SK-N-SH (cell line): ENCODE results near the gene HFE. TPM values are rescaled to one million over a fixed set of nuclear protein-coding genes. Genes with fewer than 3 reads are reported as not detected.
"Not testable (repeated sequence)": the region's sequence is repeated elsewhere in the genome, so short reads cannot be mapped to it uniquely, and the experiment has no call there.

Experiments used
- CTCF ChIA-PET: fragments of 300-600, 350-600 bp; formaldehyde crosslinking; extraction: SDS; loops from one replicate; lab custom pipeline; 2021; lab: Yijun Ruan, JAX
- POLR2A ChIA-PET: fragments of 350-600 bp; sonication (Branson Sonifier 250); formaldehyde crosslinking; extraction: SDS; loops from one replicate; lab custom pipeline; 2020; ENCODE audit warnings: antibody characterized with exemption, inconsistent platforms; lab: Yijun Ruan, JAX
- DNase-seq: peaks from one replicate; pipeline ENCODE4 v3.0.0; 2012
- H2AFZ ChIP-seq: fragments of 200-600 bp; sonication (generic); 2 replicates; pipeline ENCODE4 v1.8.1; 2016; ENCODE audit warnings: antibody characterized with exemption, mild to moderate bottlenecking, low read depth
- H3F3A ChIP-seq: fragments of 200-600 bp; sonication (generic); replicated peaks from 2 replicates; pipeline ENCODE3; 2016; ENCODE audit warnings: antibody characterized with exemption, mild to moderate bottlenecking; ENCODE audit not compliant: insufficient read depth
- H3K27ac ChIP-seq, 2 experiments: fragments of 200-500 bp in 1 of 2; fragments of 200-600 bp in 1 of 2; sonication (Bioruptor generic) in 1 of 2; sonication (generic), shearing (Covaris generic) in 1 of 2; 2 replicates each; pipeline versions ENCODE4 v1.5.1 to v1.6.1; 2014 to 2016; ENCODE audit warnings: low read depth in 2 of 2, inconsistent platforms in 1 of 2, low read length in 1 of 2, mild to moderate bottlenecking in 1 of 2, mixed read lengths in 1 of 2
- H3K27me3 ChIP-seq: fragments of 200-600 bp; sonication (generic), shearing (Covaris generic); 2 replicates; pipeline ENCODE4 v1.6.1; 2016; ENCODE audit warnings: mixed run types; ENCODE audit not compliant: insufficient read depth
- H3K36me3 ChIP-seq, 2 experiments: fragments of 200-500 bp in 1 of 2; fragments of 200-600 bp in 1 of 2; sonication (Bioruptor generic) in 1 of 2; sonication (generic) in 1 of 2; replicated peaks in 1 of 2; 2 replicates each; pipeline versions ENCODE3 to v1.5.1; 2014 to 2016; ENCODE audit warnings: low read length in 1 of 2, mild to moderate bottlenecking in 1 of 2; ENCODE audit not compliant: insufficient read depth in 2 of 2, control insufficient read depth in 1 of 2
- H3K4me1 ChIP-seq, 2 experiments: fragments of 200-500 bp in 1 of 2; fragments of 200-600 bp in 1 of 2; sonication (Bioruptor generic) in 1 of 2; sonication (generic), shearing (Covaris generic) in 1 of 2; 2 replicates each; pipeline versions ENCODE4 v1.5.1 to v1.6.1; 2014 to 2016; ENCODE audit warnings: low read depth in 1 of 2, low read length in 1 of 2, mixed run types in 1 of 2; ENCODE audit not compliant: insufficient read depth in 2 of 2, control insufficient read depth in 1 of 2
- H3K4me2 ChIP-seq: fragments of 200-600 bp; sonication (generic), shearing (Covaris generic); 2 replicates; pipeline ENCODE4 v1.6.1; 2017; ENCODE audit warnings: mixed run types
- H3K4me3 ChIP-seq, 2 experiments: fragments of 200-500 bp in 1 of 2; fragments of 200-600 bp in 1 of 2; sonication (Bioruptor generic) in 1 of 2; sonication (generic), shearing (Covaris generic) in 1 of 2; 2 replicates each; pipeline versions ENCODE4 v1.5.1 to v1.8.1; 2014 to 2016; ENCODE audit warnings: low read depth in 2 of 2, inconsistent platforms in 1 of 2, low read length in 1 of 2, mild to moderate bottlenecking in 1 of 2, mixed read lengths in 1 of 2, moderate library complexity in 1 of 2
- H3K79me2 ChIP-seq: fragments of 200-600 bp; sonication (generic); 2 replicates; pipeline ENCODE4 v1.8.1; 2017; ENCODE audit warnings: mild to moderate bottlenecking; ENCODE audit not compliant: insufficient read depth
- H3K9ac ChIP-seq: fragments of 200-600 bp; sonication (generic); 2 replicates; pipeline ENCODE4 v1.6.1; 2017; ENCODE audit warnings: mixed run types
- H3K9me2 ChIP-seq: fragments of 200-600 bp; sonication (generic); 2 replicates; pipeline ENCODE4 v1.6.1; 2017; ENCODE audit warnings: mixed run types
- H3K9me3 ChIP-seq: fragments of 200-600 bp; sonication (generic); 2 replicates; pipeline ENCODE4 v1.6.1; 2017; ENCODE audit warnings: mixed run types, mild to moderate bottlenecking, moderate library complexity
- H4K20me1 ChIP-seq: fragments of 200-600 bp; sonication (generic); 2 replicates; pipeline ENCODE4 v1.6.1; 2017; ENCODE audit warnings: mild to moderate bottlenecking, mixed run types; ENCODE audit not compliant: insufficient read depth
- CHD2 ChIP-seq: fragments of 150-350 bp; IDR thresholded peaks from 2 replicates; pipeline ENCODE4 v1.6.1; 2018; ENCODE audit warnings: low read length; ENCODE audit not compliant: partially characterized antibody
- FOXJ3 ChIP-seq: sonication (generic); formaldehyde crosslinking; IDR thresholded peaks from 2 replicates; pipeline ENCODE4 v1.5.1; 2020; ENCODE audit warnings: mild to moderate bottlenecking, missing genetic modification reagents
- MXI1 ChIP-seq: IDR thresholded peaks from 2 replicates; pipeline ENCODE4 v1.6.1; 2012; ENCODE audit warnings: mild to moderate bottlenecking, low read depth, low read length, improper control_type of control experiment
- PBX3 ChIP-seq: IDR thresholded peaks from 2 replicates; pipeline ENCODE4; 2012
- POLR2AphosphoS5 ChIP-seq: IDR thresholded peaks from 2 replicates; pipeline ENCODE4 v1.6.1; 2012; ENCODE audit warnings: low read depth, low read length
- RXRA ChIP-seq: IDR thresholded peaks from 2 replicates; pipeline ENCODE4 v1.4.0; 2012; ENCODE audit warnings: low read depth, mild to moderate bottlenecking, borderline replicate concordance
- WGBS: methylation state at CpG from one replicate; pipeline ENCODE4 v1.1.6; 2017; ENCODE audit warnings: low lambda C conversion rate; 5-methylcytosine and 5-hydroxymethylcytosine counted together
- polyA plus RNA-seq, 3 experiments: library from polyadenylated mRNA; depleted of rRNA; stranded (reverse); fragments of >200 nt; gene quantifications; 2 replicates each; pipeline ENCODE4 v1.2.3, GENCODE V29; 2012

The HFE gene
- polyA plus RNA-seq, 1 of the 3 experiments (the other 2 are of a cell fraction): not detected

GRCh38 chr6:26116267-26116666 is 29.0 kb downstream of the HFE start:
- H3K36me3 ChIP-seq: no peaks in the 10 kb centered on the region
- no peaks in the 10 kb centered on the region for H3K9me2 ChIP-seq
- no peak for TF ChIP-seq POLR2AphosphoS5
- TF ChIP-seq PBX3: peak; percentile 30; the same call in 1 of the 2 replicates
- TF ChIP-seq, all 33 proteins: peak for 1
- peaks cover 3% of the 10 kb centered on the region for H3F3A ChIP-seq
- no peak overlapping the region for H3K27ac ChIP-seq
- POLR2A ChIA-PET: interaction anchor here (0.5 kb wide), 1 partner anchor 9 kb away, joined by 3 read pairs; no protein-coding TSS in a partner anchor
- CTCF ChIA-PET: interaction anchor here (1.2 kb wide), 1 partner anchor 9 kb away, joined by 3 read pairs; no protein-coding TSS in a partner anchor
- H3K9ac ChIP-seq: no peak overlapping the region
- H3K27me3 ChIP-seq: no peaks in the 10 kb centered on the region
- DNase-seq: no peak
- no peak overlapping the region for H3K4me3 ChIP-seq
- no peaks in the 10 kb centered on the region for H3K79me2 ChIP-seq
- H3K9me3 ChIP-seq: no peaks in the 10 kb centered on the region
- H3K4me2 ChIP-seq: no peak overlapping the region
- H2AFZ ChIP-seq: no peak overlapping the region
- peaks cover 0 to 2% of the 10 kb centered on the region in 2 experiments; a peak in 3 of 4 replicates for H3K4me1 ChIP-seq
- no peaks in the 10 kb centered on the region for H4K20me1 ChIP-seq
- WGBS: 91% methylated on average over 4 of the region's 4 CpGs

- peak overlapping the region; percentile 20; the same call in 1 of the 2 replicates for H2AFZ ChIP-seq
- no peaks in the 10 kb centered on the region for H3K79me2 ChIP-seq
- no peak overlapping the region for H3K9ac ChIP-seq
- no peaks in the 10 kb centered on the region for H3K9me2 ChIP-seq
- H3K9me3 ChIP-seq: no peaks in the 10 kb centered on the region
- H4K20me1 ChIP-seq: no peaks in the 10 kb centered on the region; the same call in 1 of the 2 replicates
- no peak overlapping the region for H3K4me2 ChIP-seq
- peaks cover 19% of the 10 kb centered on the region for H3F3A ChIP-seq
- no peaks in the 10 kb centered on the region for H3K27me3 ChIP-seq
- no peaks in the 10 kb centered on the region for H3K36me3 ChIP-seq
- TF ChIP-seq FOXJ3 (CRISPR knock-in tag) (no peak), CHD2 (no peak), MXI1 (no peak), RXRA (no peak)
- WGBS: 80% methylated on average over 7 of the region's 7 CpGs
- H3K4me3 ChIP-seq: no peak overlapping the region
- peak overlapping the region in 1 of 2 experiments; percentile 39; a peak in 2 of 4 replicates for H3K27ac ChIP-seq
- ChIA-PET CTCF (interaction anchor here (0.9 kb wide), 1 partner anchor 10 kb away, joined by 3 read pairs; no protein-coding TSS in a partner anchor), POLR2A (interaction anchor here (1.8 kb wide), 1 partner anchor 15 kb away, joined by 9 read pairs; no protein-coding TSS in a partner anchor)
- H3K4me1 ChIP-seq: peaks cover 0 to 5% of the 10 kb centered on the region in 2 experiments; a peak in 3 of 4 replicates
- no peak for DNase-seq
These were observed 31.8 kb downstream of the HFE start for GRCh38 chr6:26118999-26119398.

GRCh38 chr6:26120115-26120514 is 32.9 kb downstream of the HFE start:
- H3K9me3 ChIP-seq, H3K4me1 ChIP-seq, H3K36me3 ChIP-seq, H3K9me2 ChIP-seq, H2AFZ ChIP-seq, H3K4me3 ChIP-seq, DNase-seq, H3K9ac ChIP-seq, H3K4me2 ChIP-seq, H3K27me3 ChIP-seq: not testable (repeated sequence)
- Histone ChIP-seq H3K79me2 (peaks cover 11% of the 10 kb centered on the region), H3K27ac (peak overlapping the region in 1 of 2 experiments; percentile 100; a peak in 2 of 4 replicates), H3F3A (peaks cover 25% of the 10 kb centered on the region), H4K20me1 (peaks cover 11% of the 10 kb centered on the region)
- WGBS: 96% methylated on average over 8 of the region's 8 CpGs
- ChIA-PET CTCF (interaction anchor here (1.5 kb wide), 1 partner anchor 13 kb away, joined by 4 read pairs; a partner anchor contains a TSS), POLR2A (interaction anchor here (0.7 kb wide), 1 partner anchor 36 kb away, joined by 3 read pairs; a partner anchor contains a TSS)
